Ovary (tissue), 9 donors: ENCODE results near the gene PLCL1. TPM values are rescaled to one million over a fixed set of nuclear protein-coding genes. Genes with fewer than 3 reads are reported as not detected.
"Not testable (repeated sequence)": the region's sequence is repeated elsewhere in the genome, so short reads cannot be mapped to it uniquely, and the experiment has no call there.

Experiments
- DNase-seq, 5 donors: peaks; one replicate each; pipeline ENCODE4 v3.0.0-alpha.2; 2019 to 2020
- H3K27ac ChIP-seq, 2 donors: fragments of 200-600 bp; one replicate each; pipeline versions ENCODE4 v1.5.1 to v1.8.0; 2019 to 2022
- H3K27me3 ChIP-seq: fragments of 200-600 bp; one replicate; pipeline ENCODE4 v1.8.0; 2022
- H3K36me3 ChIP-seq: fragments of 200-600 bp; sonication (generic); one replicate; pipeline ENCODE4 v1.5.1; 2019
- H3K4me1 ChIP-seq: one replicate; pipeline ENCODE4 v1.8.1; 2013; ENCODE audit warnings: mild to moderate bottlenecking, moderate library complexity; ENCODE audit not compliant: insufficient read depth
- H3K4me3 ChIP-seq: fragments of 200-600 bp; sonication (generic); one replicate; pipeline ENCODE4 v1.5.1; 2017
- H3K9me3 ChIP-seq, 2 donors: fragments of 200-600 bp in 1 of 2; sonication (generic) in 1 of 2; one replicate each; pipeline versions ENCODE4 v1.5.1 to v1.8.1; 2013 to 2019; ENCODE audit warnings: mild to moderate bottlenecking in 1 of 2, moderate library complexity in 1 of 2
- EP300 ChIP-seq: sonication (generic); formaldehyde crosslinking; IDR thresholded peaks from one replicate; pipeline ENCODE4 v1.6.1; 2017; ENCODE audit warnings: antibody characterized with exemption
- POLR2A ChIP-seq: fragments of 450-650 bp; IDR thresholded peaks from one replicate; pipeline ENCODE4 v1.6.1; 2017; ENCODE audit warnings: antibody characterized with exemption, mild to moderate bottlenecking, moderate library complexity
- WGBS, 3 donors: extraction: QIAGEN DNeasy Blood & Tissue Kit in 1 of 3; methylation state at CpG; one replicate each; pipeline versions ENCODE4 v1.1.5 to v1.1.7; 2013 to 2017; 5-methylcytosine and 5-hydroxymethylcytosine counted together
- intact Hi-C, 4 donors: fragments of 100-400 bp; cut with DNase I; formaldehyde crosslinking; loops; one replicate each; pipeline versions ENCODE4 v1.11.0 to v1.15.1; 2022 to 2023
- polyA plus RNA-seq, 2 donors: library from polyadenylated mRNA; stranded (reverse); fragments of 200-250 nt in 1 of 2; fragments of 350-450 nt in 1 of 2; fragmentation: Illumina TruSeq in 1 of 2; extraction: RNeasy Lipid Tissue Mini Kit (QIAGEN cat#74804) in 1 of 2; gene quantifications; one replicate each; pipeline ENCODE4 v1.2.3, GENCODE V29; 2013 to 2014
- total RNA-seq, 7 donors: library from RNA; depleted of rRNA in 2 of 7; stranded (reverse); fragments of >200 nt in 2 of 7; fragmentation: NEBNext Ultra II Directional in 3 of 7; extraction: Animal tissue kit (Norgen Biotek cat#: 25700) in 3 of 7; gene quantifications; one replicate each; pipeline versions ENCODE4 v1.1.0 to v1.2.4, GENCODE V29; 2016 to 2023
- TF ChIP-seq, protein P1 (sequence below), 3 donors: fragments of 450-650 bp in 2 of 3; fragments of 200-600 bp in 1 of 3; IDR thresholded peaks; one replicate each; pipeline versions ENCODE4 v1.5.1 to v1.8.0; 2016 to 2022; ENCODE audit warnings: antibody characterized with exemption in 3 of 3, mild to moderate bottlenecking in 1 of 3
- donor health status: DM: no; HTN: no; CAD: no; lungs with moderate emphysema.
- donor health status: DM: no; HTN: no; CAD: no.
- donor health status: Bipolar disorder and iron deficiency.
- donor health status: DM: yes; HTN: yes; CAD: no.
- donor health status: DM: no; HTN: no; CAD: no.
- donor health status: DM: yes; HTN: yes; CAD: no.

The PLCL1 gene
- total and polyA plus RNA-seq, 9 donors = 8.4 to 17.9 (median 11.1) TPM

DNA sequence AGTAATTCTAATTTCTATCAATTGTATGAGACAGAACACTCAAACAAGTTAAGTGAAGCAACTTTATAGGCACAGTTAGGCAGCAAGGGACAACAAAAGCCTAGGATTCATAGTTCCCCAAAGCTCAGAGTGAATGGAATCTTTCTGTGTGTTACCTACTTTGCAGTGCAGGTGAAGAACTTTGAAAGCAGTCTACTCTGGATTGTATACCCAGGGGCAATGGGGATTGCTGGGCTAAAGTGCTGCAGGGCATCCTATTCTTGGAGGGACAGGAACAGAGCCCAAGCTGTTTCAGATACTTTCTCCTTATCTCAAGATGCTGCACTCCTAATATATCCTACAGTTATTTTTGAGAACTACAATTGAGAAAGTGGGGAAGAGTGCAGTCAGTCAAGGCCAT is 207.6 kb downstream of the PLCL1 start:
- Histone ChIP-seq H3K9me3 (no peaks in the 10 kb centered on the region), H3K4me1 (no peaks in the 10 kb centered on the region), H3K36me3 (no peaks in the 10 kb centered on the region), H3K27ac (no peak overlapping the region), H3K4me3 (no peak overlapping the region), H3K27me3 (no peaks in the 10 kb centered on the region)
- intact Hi-C loops = no loop called here
- DNase-seq = no peak
- TF ChIP-seq, protein P1, sequence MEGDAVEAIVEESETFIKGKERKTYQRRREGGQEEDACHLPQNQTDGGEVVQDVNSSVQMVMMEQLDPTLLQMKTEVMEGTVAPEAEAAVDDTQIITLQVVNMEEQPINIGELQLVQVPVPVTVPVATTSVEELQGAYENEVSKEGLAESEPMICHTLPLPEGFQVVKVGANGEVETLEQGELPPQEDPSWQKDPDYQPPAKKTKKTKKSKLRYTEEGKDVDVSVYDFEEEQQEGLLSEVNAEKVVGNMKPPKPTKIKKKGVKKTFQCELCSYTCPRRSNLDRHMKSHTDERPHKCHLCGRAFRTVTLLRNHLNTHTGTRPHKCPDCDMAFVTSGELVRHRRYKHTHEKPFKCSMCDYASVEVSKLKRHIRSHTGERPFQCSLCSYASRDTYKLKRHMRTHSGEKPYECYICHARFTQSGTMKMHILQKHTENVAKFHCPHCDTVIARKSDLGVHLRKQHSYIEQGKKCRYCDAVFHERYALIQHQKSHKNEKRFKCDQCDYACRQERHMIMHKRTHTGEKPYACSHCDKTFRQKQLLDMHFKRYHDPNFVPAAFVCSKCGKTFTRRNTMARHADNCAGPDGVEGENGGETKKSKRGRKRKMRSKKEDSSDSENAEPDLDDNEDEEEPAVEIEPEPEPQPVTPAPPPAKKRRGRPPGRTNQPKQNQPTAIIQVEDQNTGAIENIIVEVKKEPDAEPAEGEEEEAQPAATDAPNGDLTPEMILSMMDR (IDR thresholded peaks at IDR 0.05) = no peak
- TF ChIP-seq EP300 = no peak

DNA sequence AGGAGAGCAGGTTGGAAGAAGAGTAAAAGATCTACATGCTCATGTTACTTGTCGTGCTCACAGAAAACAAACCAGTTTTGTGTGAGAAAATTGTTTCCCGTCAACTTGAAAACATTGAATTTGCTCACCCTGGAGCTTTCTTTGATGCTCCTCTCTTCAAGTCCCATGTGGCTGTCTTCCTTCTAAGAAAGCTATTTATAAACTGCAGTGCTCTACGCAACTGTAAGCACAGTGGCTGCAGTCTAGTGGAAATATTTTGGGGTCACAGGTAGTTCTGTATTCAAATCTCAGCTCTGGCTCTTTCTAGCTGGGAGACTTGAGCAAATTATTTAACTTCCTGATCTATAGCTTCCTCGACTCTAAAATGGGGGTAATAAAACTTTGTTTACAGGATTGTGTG is 211.8 kb downstream of the PLCL1 start:
- Histone ChIP-seq H3K4me3 (no peak overlapping the region), H3K9me3 (no peaks in the 10 kb centered on the region), H3K4me1 (no peaks in the 10 kb centered on the region), H3K36me3 (no peaks in the 10 kb centered on the region), H3K27ac (no peak overlapping the region), H3K27me3 (no peaks in the 10 kb centered on the region)
- WGBS, 3 donors = 64 to 85% (median 79%) methylated on average over 4 of the region's 4 CpGs
- intact Hi-C loops = no loop called here
- DNase-seq = no peak
- TF ChIP-seq POLR2A (no peak), EP300 (no peak)
- TF ChIP-seq, protein P1 (IDR thresholded peaks at IDR 0.05) = no peak

DNA sequence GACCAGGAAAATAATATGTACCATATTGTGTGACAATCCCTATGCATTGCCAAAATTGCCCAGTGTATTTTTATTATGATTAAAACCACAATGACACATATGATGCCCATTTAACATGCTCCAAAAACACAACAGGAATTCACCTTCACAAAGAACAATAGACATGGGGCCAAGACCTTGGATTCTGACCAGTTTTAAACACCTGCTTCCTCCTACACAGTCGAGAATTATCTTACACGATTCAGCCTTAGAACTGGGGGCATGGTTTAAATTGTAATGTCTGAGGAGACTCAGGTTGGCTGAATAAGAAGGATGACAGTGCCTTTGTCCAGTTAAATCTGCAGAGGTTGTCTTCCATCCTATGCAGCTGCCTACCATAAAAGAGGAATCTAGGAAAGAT is 212.7 kb downstream of the PLCL1 start:
- Histone ChIP-seq H3K27me3 (no peaks in the 10 kb centered on the region), H3K27ac (no peak overlapping the region), H3K36me3 (no peaks in the 10 kb centered on the region), H3K9me3 (no peaks in the 10 kb centered on the region), H3K4me3 (no peak overlapping the region), H3K4me1 (no peaks in the 10 kb centered on the region)
- WGBS, 3 donors = 37 to 47% (median 41%) methylated on average over 2 of the region's 2 CpGs
- DNase-seq = no peak
- TF ChIP-seq POLR2A (no peak), EP300 (no peak)
- TF ChIP-seq, protein P1 (IDR thresholded peaks at IDR 0.05) = no peak
- intact Hi-C loops = no loop called here

DNA sequence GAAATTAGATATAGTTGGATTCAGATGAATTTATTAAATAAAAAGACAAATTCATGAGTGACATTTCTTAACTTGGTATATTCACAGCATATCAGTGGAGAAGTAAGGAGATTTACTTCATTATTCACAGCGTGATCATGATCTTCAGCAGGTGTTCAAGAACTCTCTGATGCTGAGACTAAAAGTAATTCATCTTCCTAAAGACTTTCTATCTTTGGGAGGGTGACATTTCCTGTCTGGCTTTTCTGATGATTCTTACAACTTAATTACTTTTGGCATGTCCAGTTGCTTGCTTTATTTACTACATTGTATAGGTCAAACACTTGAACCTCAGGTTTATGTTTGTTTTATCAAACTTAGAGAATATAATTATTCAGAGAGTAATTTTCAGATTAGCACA is 224.6 kb downstream of the PLCL1 start:
- intact Hi-C loops = no loop called here
- WGBS, 3 donors = 66 to 83% (median 74%) methylated on average over 1 of the region's 1 CpG
- Histone ChIP-seq H3K4me3 (no peak overlapping the region), H3K27ac (no peak overlapping the region), H3K4me1 (no peaks in the 10 kb centered on the region), H3K9me3 (no peaks in the 10 kb centered on the region), H3K36me3 (no peaks in the 10 kb centered on the region), H3K27me3 (no peaks in the 10 kb centered on the region)
- no peak for DNase-seq
- TF ChIP-seq EP300 = no peak
- TF ChIP-seq, protein P1 (IDR thresholded peaks at IDR 0.05) = no peak

DNA sequence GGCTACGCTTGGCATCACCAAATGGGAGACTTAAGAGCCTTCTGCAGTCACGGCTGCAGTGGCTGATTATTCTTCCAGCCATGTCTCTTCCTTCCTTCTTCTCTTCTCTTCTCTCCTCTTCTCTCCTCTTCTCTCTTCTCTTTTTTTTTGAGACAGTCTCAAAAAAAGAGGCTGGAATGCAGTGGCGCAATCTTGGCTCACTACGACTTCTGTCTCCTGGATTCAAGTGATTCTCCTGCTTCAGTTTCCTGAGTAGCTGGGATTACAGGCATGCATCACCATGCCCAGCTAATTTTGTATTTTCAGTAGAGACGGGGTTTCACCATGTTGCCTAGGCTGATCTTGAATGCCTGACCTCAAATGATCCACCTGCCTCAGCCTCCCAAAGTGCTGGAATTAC is 225.2 kb downstream of the PLCL1 start:
- H3K9me3 ChIP-seq, H3K27ac ChIP-seq, H3K4me3 ChIP-seq, H3K4me1 ChIP-seq, intact Hi-C loops, H3K36me3 ChIP-seq, H3K27me3 ChIP-seq, DNase-seq: not testable (repeated sequence)
- WGBS, 3 donors = 73 to 89% (median 87%) methylated on average over 4 to 5 of the region's 5 CpGs
